HL-60/S4 treated with retinoic acid at 250 ng/mL for 4 days and 3 days (cell line): ENCODE data around the gene SHC2.
"Not testable (repeated sequence)": the region's sequence is repeated elsewhere in the genome, so short reads cannot be mapped to it uniquely, and the experiment has no call there.

Source experiments
- in situ Hi-C: fragments of 300-500 bp; cut with MboI; formaldehyde crosslinking; loops from 2 replicates; pipeline ENCODE4 v1.7.0; 2022; ENCODE audit warnings: low sequenced_read_pairs

Gene SHC2

GRCh38 chr19:449916-450315 lies 10.9 kb downstream of the SHC2 start:
- in situ Hi-C loops, result no loop called here

DNA sequence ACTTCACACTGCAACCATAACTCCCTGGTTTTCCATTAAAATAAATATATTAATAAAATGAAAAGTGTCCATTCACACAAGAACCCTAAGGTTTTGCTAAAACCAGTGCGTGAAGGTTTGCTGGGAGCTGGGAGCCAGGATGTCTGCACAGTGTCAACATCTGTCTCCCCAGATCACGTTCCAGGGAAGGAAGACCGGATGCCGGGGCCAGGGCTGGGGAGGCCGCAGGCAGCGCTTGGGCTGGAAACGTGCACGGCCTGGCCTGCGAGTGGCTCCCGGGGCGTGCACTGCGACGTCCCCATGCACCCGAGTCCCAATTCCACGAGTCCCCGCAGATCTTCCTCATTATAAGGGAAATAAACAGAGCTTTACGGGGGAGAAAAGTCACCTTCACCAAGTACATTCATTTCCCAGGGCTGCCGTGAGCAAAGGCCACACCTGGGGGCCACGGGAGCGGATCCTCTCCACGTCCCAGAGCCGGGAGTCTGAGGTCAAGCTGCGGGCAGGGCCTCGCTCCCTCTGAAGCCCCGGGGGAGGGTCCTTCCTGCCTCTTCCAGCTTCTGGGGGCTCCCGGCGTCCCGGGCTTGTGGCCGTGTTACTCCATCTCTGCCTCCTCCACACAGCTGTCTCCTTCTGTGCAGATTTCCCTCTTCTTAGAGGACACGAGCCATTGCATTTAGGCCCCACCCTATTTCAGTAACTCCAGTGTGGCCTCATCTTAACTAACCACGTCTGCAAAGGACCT lies 12.8 kb downstream of the SHC2 start:
- in situ Hi-C loops, result no loop called here

- in situ Hi-C loops, result no loop called here
Measured at GRCh38 chr19:447064-447426, 13.8 kb downstream of the SHC2 start.

GRCh38 chr19:444677-445210 lies 16.1 kb downstream of the SHC2 start:
- in situ Hi-C loops, result no loop called here

DNA sequence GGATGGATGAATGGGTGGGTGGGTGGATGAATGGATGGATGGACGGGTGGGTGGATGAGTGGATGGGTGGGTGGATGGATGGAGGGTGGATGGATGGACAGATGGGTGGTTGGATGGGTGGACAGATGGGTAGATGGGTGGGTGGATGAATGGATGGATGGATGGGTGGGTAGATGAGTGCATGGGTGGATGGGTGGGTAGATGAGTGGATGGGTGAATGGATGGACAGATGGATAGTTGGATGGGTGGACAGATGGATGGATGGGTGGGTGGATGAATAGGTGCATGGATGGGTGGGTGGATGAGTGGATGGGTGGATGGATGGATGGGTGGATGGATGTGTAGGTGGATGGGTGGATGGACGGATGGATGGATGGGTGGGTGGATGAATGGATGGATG lies 17.8 kb downstream of the SHC2 start:
- in situ Hi-C loops, result no loop called here

DNA sequence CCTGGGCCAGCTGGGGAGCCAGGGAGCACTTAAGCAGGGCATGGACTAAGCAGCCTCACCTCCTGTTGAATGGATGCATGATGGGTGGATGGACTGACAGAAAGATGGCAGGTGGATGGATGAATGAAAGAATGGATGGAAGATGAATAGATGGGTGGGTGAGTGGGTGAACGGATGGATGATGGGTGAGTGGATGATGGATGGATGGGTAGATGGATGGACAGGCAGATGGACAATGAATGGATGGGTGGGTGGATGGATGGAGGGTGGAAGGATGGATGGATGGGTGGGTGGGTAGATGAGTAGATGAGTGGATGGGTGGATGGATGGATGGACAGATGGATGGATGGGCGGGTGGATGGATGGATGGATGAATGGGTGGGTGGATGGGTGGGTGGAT lies 18.7 kb downstream of the SHC2 start:
- in situ Hi-C loops, result no loop called here

DNA sequence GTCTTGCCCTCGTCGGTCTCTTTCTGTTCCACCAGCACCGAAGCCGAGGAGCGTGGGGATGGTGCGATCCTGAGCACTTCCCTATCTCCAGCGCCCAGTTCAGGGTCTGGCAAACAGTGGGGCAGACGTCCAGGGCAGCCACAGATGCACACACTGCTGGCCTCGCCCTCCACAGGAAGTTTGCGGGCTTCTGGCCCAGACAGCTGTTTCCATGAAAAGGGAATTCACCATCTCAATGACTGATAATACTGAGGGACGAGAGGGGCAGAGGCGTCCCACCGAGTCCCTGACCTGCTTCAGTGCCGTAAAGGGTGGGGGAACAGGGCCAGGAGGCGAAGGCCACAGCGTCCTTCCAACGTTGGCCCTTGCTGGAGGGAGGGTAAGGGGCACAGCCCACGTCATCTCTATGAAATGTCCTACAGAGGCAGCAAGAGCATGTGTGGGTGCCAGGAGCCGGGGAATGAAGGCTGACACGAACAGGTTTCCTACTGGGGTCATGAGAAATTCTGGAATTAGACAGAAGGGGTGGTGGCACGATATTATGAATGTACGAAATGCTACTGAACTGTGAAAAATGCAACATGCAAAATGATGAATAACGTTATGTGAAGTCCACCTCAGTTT lies 19.5 kb downstream of the SHC2 start:
- in situ Hi-C loops, result no loop called here

- in situ Hi-C loops, result no loop called here
Measured at GRCh38 chr19:440391-441212, 20.2 kb downstream of the SHC2 start.

DNA sequence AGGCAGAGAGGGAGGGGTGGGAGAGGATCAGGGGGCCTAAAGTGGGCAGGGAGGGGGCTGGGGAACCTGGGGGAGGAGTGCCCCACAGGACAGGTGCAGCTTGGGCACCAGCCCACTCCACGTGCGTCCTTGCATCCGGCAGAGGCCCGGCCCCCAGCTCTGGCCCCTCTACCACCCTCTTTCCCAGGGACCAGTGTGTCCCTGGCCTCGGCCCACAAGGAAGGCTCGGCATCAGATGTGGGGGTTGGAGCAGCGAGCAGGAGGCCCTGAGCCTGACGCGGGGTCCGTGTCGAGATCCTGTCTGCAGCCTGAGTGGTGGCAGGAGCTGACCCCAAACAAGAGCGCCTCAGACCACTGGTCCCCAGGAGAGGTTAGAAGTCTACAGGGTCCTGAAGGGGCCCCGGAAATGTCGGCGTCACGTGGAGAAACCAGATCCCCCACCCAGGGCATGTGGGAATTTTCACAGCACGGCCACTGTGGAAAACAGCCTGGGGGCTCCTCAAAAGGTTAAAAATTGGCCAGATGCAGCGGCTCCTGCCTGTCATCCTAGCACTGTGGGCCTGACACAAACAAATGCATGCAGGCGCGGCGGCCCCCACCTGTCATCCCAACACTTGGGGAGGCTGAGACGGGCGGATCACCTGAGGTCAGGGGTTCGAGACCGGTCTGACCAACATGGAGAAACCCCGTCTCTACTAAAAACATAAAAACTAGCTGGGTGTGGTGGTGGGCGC lies 21.5 kb downstream of the SHC2 start:
- in situ Hi-C loops, result no loop called here

GRCh38 chr19:438416-438958 lies 22.3 kb downstream of the SHC2 start:
- in situ Hi-C loops, result no loop called here

GRCh38 chr19:437041-437440 lies 23.8 kb downstream of the SHC2 start:
- in situ Hi-C loops, result no loop called here

- in situ Hi-C loops, result no loop called here
Measured at GRCh38 chr19:436413-436950, 24.4 kb downstream of the SHC2 start.

- in situ Hi-C loops, result no loop called here
Measured at GRCh38 chr19:435707-436412, 25.0 kb downstream of the SHC2 start.

GRCh38 chr19:435056-435706 lies 25.7 kb downstream of the SHC2 start:
- in situ Hi-C loops, result no loop called here

GRCh38 chr19:434152-434960 lies 26.5 kb downstream of the SHC2 start:
- in situ Hi-C loops, result no loop called here

DNA sequence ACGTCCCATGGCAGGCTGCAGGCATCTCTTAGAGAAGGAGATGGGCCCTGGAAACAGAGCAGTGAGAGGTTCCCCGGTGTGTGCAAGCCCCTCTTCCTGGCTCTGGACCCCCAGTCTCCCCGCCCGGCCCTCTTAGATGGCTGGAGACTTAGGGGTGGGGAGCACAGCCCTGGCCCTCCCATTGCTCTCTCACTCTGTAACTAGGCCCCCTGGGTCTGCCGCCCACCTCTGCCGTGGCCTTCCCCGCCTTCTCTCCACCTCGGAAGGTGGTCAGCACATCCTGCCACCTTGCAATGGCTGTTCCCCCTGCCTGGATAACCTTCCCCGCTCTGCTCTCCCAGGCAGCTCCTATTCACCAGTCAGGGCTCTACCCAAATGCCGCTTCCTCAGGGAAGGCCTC lies 30.1 kb downstream of the SHC2 start:
- in situ Hi-C loops, result no loop called here

DNA sequence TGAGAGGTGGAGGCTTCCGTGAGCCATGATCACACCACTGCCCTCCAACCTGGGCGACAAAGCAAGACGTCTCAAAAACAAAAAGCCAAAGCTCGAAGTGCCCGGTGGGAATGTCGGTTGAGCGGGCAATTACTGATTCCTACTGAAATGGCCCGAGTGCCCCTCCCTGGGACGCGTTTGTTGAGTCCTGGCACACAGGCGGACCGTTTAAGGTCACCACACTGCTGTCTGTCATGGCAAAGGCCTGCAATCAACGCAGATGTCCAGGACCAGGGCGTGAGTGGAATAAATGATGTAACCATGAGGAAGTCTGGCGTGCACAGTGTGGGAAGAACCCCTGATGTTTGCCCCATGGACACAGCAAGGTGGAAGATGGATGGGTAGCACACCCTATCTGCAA lies 32.7 kb downstream of the SHC2 start:
- in situ Hi-C loops, result no loop called here

- in situ Hi-C loops, result not testable (repeated sequence)
Measured at GRCh38 chr19:427675-428074, 33.2 kb downstream of the SHC2 start.
